Upper lobe of left lung (tissue), 6 donors: ENCODE data around the gene SPTLC3. TPM values are rescaled to one million over a fixed set of nuclear protein-coding genes. Genes with fewer than 3 reads are reported as not detected.

Source experiments
- ATAC-seq, 2 donors: fragments of 200-7000 bp; cut with Tn5 transposase; one replicate each; pipeline ENCODE4 v1.9.1; 2022; ENCODE audit warnings: mild to moderate bottlenecking in 2 of 2, moderate library complexity in 2 of 2; ENCODE audit not compliant: low FRiP score in 2 of 2
- DNase-seq, 2 donors: peaks; one replicate each; pipeline ENCODE4 v3.0.0-alpha.2; 2019 to 2020
- H3K27ac ChIP-seq, 4 donors: fragments of 200-600 bp; sonication (generic); one replicate each; pipeline ENCODE4 v1.5.1; 2016 to 2019
- H3K27me3 ChIP-seq, 4 donors: fragments of 200-600 bp; sonication (generic); one replicate each; pipeline ENCODE4 v1.5.1; 2017 to 2019
- H3K36me3 ChIP-seq, 4 donors: fragments of 200-600 bp; sonication (generic); one replicate each; pipeline ENCODE4 v1.5.1; 2016 to 2019
- H3K4me1 ChIP-seq, 4 donors: fragments of 200-600 bp; sonication (generic); one replicate each; pipeline ENCODE4 v1.5.1; 2018 to 2019
- H3K4me3 ChIP-seq, 4 donors: fragments of 200-600 bp; sonication (generic); one replicate each; pipeline ENCODE4 v1.5.1; 2017 to 2019; ENCODE audit warnings: mild to moderate bottlenecking in 2 of 4, moderate library complexity in 1 of 4
- H3K9me3 ChIP-seq, 4 donors: fragments of 200-600 bp; sonication (generic); one replicate each; pipeline ENCODE4 v1.5.1; 2018 to 2019
- CTCF ChIP-seq, 6 experiments: fragments of 450-650 bp in 4 of 6; fragments of 200-600 bp in 2 of 6; sonication (generic) in 2 of 6; IDR thresholded peaks; one replicate each; pipeline ENCODE4 v1.5.1; 2016 to 2019; ENCODE audit warnings: antibody characterized with exemption in 6 of 6
- EP300 ChIP-seq, 4 donors: sonication (generic); formaldehyde crosslinking; IDR thresholded peaks; one replicate each; pipeline ENCODE4 v1.5.1; 2017; ENCODE audit warnings: antibody characterized with exemption in 4 of 4, control low read depth in 2 of 4
- POLR2A ChIP-seq, 4 donors: fragments of 450-650 bp; IDR thresholded peaks; one replicate each; pipeline ENCODE4 v1.5.1; 2016 to 2017; ENCODE audit warnings: antibody characterized with exemption in 4 of 4, mild to moderate bottlenecking in 2 of 4
- POLR2AphosphoS5 ChIP-seq, 2 donors: sonication (generic); formaldehyde crosslinking; IDR thresholded peaks; one replicate each; pipeline ENCODE4 v1.5.1; 2017; ENCODE audit warnings: antibody characterized with exemption in 2 of 2
- WGBS, 2 donors: methylation state at CpG; one replicate each; pipeline ENCODE4 v1.1.5; 2017 to 2018; 5-methylcytosine and 5-hydroxymethylcytosine counted together
- total RNA-seq, 6 donors: library from RNA; depleted of rRNA in 4 of 6; stranded (reverse); fragments of >200 nt in 4 of 6; gene quantifications; one replicate each; pipeline versions ENCODE4 v1.1.0 to v1.2.1, GENCODE V29; 2016 to 2021
- donor health status: DM: no; HTN: no; CAD: no; lungs with moderate emphysema.
- donor health status: DM: no; HTN: yes; CAD: no; lungs with severe emphysema.

The SPTLC3 gene
- total RNA-seq, 6 donors from 2014 or later, result 9.0 to 21.7 (median 15.8) TPM

DNA sequence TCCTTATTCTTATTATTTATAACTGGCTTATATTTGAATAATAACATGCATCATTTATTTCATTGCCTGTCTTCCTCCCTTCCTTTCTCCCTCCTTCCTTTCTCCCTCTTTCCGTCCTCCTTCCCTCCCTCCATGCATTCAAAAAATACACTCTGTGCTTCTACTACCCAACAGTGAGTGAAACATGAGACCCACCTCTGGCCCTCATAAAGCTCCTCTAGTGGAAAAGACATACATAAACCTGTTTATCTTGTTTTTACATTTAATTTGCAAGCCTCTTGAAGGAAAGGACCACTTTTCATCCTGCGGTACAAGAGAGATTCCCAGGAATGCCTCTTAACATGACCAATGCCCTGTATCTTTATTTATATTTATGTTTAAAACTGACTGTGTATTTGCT, 190.5 kb downstream of the SPTLC3 start:
- ATAC-seq (no peak), DNase-seq (no peak)
- Histone ChIP-seq H3K27ac (no peak overlapping the region), H3K4me1 (no peaks in the 10 kb centered on the region), H3K36me3 (no peaks in the 10 kb centered on the region), H3K9me3 (no peaks in the 10 kb centered on the region), H3K27me3 (no peaks in the 10 kb centered on the region), H3K4me3 (no peak overlapping the region)
- WGBS, 2 donors, result 81 to 87% methylated on average over 2 of the region's 2 CpGs
- TF ChIP-seq POLR2A (IDR thresholded peaks at IDR 0.05), result no peak
- TF ChIP-seq CTCF (IDR thresholded peaks at IDR 0.05), result no peak
- no peak for TF ChIP-seq POLR2AphosphoS5 (IDR thresholded peaks at IDR 0.05)
- no peak for TF ChIP-seq EP300 (IDR thresholded peaks at IDR 0.05)

GRCh38 chr20:13200767-13201500, 192.2 kb downstream of the SPTLC3 start:
- H3K36me3 ChIP-seq, result no peaks in the 10 kb centered on the region
- no peak overlapping the region for H3K4me3 ChIP-seq
- no peaks in the 10 kb centered on the region for H3K27me3 ChIP-seq
- WGBS, 2 donors, result 67 to 76% methylated on average over 5 of the region's 5 CpGs
- DNase-seq (no peak), ATAC-seq (no peak)
- no peak for TF ChIP-seq CTCF (IDR thresholded peaks at IDR 0.05)
- no peak for TF ChIP-seq POLR2AphosphoS5 (IDR thresholded peaks at IDR 0.05)
- no peak for TF ChIP-seq EP300 (IDR thresholded peaks at IDR 0.05)
- no peak for TF ChIP-seq POLR2A (IDR thresholded peaks at IDR 0.05)
- no peak overlapping the region for H3K27ac ChIP-seq
- no peaks in the 10 kb centered on the region for H3K9me3 ChIP-seq
- no peaks in the 10 kb centered on the region for H3K4me1 ChIP-seq

- Histone ChIP-seq H3K36me3 (no peaks in the 10 kb centered on the region), H3K4me3 (no peak overlapping the region), H3K9me3 (no peaks in the 10 kb centered on the region), H3K27ac (no peak overlapping the region), H3K4me1 (no peaks in the 10 kb centered on the region), H3K27me3 (no peaks in the 10 kb centered on the region)
- DNase-seq, result no peak
- 63 to 80% methylated on average over 6 of the region's 6 CpGs for WGBS, 2 donors
- no peak for TF ChIP-seq EP300 (IDR thresholded peaks at IDR 0.05)
- TF ChIP-seq CTCF (IDR thresholded peaks at IDR 0.05), result no peak
- TF ChIP-seq POLR2AphosphoS5 (IDR thresholded peaks at IDR 0.05), result no peak
- TF ChIP-seq POLR2A (IDR thresholded peaks at IDR 0.05), result no peak
- ATAC-seq, result no peak
These were observed 193.8 kb downstream of the SPTLC3 start for GRCh38 chr20:13202565-13202964.

DNA sequence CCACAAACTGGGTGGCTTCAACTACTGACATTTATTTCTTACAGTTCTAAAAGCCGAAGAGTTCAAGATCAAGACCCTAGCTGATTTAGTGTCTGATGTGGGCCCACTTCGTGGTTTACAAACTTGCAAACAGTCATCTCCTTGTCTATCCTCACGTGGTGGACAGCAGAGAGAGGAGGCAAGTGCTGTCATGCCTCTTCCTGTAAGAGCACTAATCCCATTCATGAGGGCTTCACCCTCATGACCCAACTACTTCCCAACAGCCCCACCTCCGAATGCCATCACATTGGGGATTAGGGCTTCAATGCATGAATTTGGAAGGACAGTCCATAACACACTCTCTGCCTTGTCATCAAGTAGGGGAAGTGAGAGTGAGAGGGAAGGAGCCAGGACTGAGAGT, 196.7 kb downstream of the SPTLC3 start:
- H3K9me3 ChIP-seq, result no peaks in the 10 kb centered on the region
- no peak for DNase-seq
- no peaks in the 10 kb centered on the region for H3K4me1 ChIP-seq
- WGBS, 2 donors, result 70 to 84% methylated on average over 4 of the region's 4 CpGs
- H3K36me3 ChIP-seq, result no peaks in the 10 kb centered on the region
- H3K27me3 ChIP-seq, result no peaks in the 10 kb centered on the region
- H3K4me3 ChIP-seq, result no peak overlapping the region
- no peak for ATAC-seq
- TF ChIP-seq CTCF (IDR thresholded peaks at IDR 0.05) (no peak), POLR2A (IDR thresholded peaks at IDR 0.05) (no peak), POLR2AphosphoS5 (IDR thresholded peaks at IDR 0.05) (no peak), EP300 (IDR thresholded peaks at IDR 0.05) (no peak)
- no peak overlapping the region for H3K27ac ChIP-seq

DNA sequence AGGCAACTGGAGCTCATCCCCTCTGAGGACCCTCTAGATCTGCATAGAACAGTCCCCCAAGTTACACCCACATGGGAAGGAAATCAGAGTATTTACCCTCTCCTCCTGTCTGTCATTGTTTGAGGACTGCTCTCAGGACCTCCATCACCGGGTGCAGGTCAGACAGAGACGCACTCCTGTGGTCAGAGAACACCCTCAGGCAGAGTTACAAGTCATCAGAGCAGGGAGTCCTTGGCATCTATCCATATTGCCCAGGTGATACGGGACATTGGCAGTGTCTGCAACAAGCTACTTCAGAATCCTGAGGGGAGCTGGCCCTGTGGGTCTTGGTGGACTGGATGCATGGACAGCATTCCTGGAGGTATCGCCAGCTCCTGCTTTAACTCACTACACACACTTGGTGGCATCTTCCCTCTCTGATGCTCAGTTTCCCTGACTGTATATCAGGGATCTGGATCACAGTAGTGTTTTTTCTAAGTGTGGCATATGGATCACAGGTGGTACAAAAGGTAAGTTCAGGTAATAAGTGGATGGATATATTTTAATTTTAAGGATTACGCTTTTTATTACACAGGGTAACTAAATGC, 197.2 kb downstream of the SPTLC3 start:
- DNase-seq (no peak), ATAC-seq (no peak)
- H3K27ac ChIP-seq, result no peak overlapping the region
- TF ChIP-seq POLR2AphosphoS5 (IDR thresholded peaks at IDR 0.05), result no peak
- TF ChIP-seq POLR2A (IDR thresholded peaks at IDR 0.05), result no peak
- no peak for TF ChIP-seq EP300 (IDR thresholded peaks at IDR 0.05)
- no peak for TF ChIP-seq CTCF (IDR thresholded peaks at IDR 0.05)
- WGBS, 2 donors, result 73 to 97% methylated on average over 5 of the region's 5 CpGs
- no peaks in the 10 kb centered on the region for H3K9me3 ChIP-seq
- H3K4me3 ChIP-seq, result no peak overlapping the region
- no peaks in the 10 kb centered on the region for H3K27me3 ChIP-seq
- no peaks in the 10 kb centered on the region for H3K36me3 ChIP-seq
- H3K4me1 ChIP-seq, result no peaks in the 10 kb centered on the region
